Smooth muscle cell (in vitro differentiated cells): ENCODE data around the gene RIMKLB. TPM values are rescaled to one million over a fixed set of nuclear protein-coding genes. Genes with fewer than 3 reads are reported as not detected.
A peak's percentile ranks its signal among the peaks of the same experiment; 100 is the strongest.

Experiments used
- DNase-seq: peaks from one replicate; lab custom pipeline; 2025; ENCODE audit not compliant: unreplicated experiment; lab: John Stamatoyannopoulos, UW
- H2AFZ ChIP-seq: fragments of 200-600 bp; sonication (generic); 2 replicates; pipeline ENCODE4 v1.6.0; 2016; ENCODE audit warnings: antibody characterized with exemption, low read depth, mild to moderate bottlenecking
- H3F3A ChIP-seq: fragments of 200-600 bp; sonication (generic); 2 replicates; pipeline ENCODE4 v1.6.0; 2017; ENCODE audit warnings: antibody characterized with exemption, low read depth
- H3K27ac ChIP-seq: fragments of 200-600 bp; sonication (generic); 2 replicates; pipeline ENCODE4 v1.5.1; 2016; ENCODE audit warnings: low read depth, mild to moderate bottlenecking
- H3K27me3 ChIP-seq: fragments of 200-600 bp; sonication (generic); 2 replicates; pipeline ENCODE4 v1.6.1; 2016; ENCODE audit warnings: low read depth, mild to moderate bottlenecking
- H3K36me3 ChIP-seq: fragments of 200-600 bp; sonication (generic); 2 replicates; pipeline ENCODE4 v1.5.1; 2016; ENCODE audit warnings: low read depth
- H3K4me1 ChIP-seq: fragments of 200-600 bp; sonication (generic); 2 replicates; pipeline ENCODE4 v1.5.1; 2016; ENCODE audit warnings: low read depth
- H3K4me2 ChIP-seq: fragments of 200-600 bp; sonication (generic); 2 replicates; pipeline ENCODE4 v1.6.0; 2016; ENCODE audit warnings: mild to moderate bottlenecking
- H3K4me3 ChIP-seq: fragments of 200-600 bp; sonication (generic); 2 replicates; pipeline ENCODE4 v1.5.1; 2016; ENCODE audit warnings: mild to moderate bottlenecking
- H3K79me2 ChIP-seq: fragments of 200-600 bp; sonication (generic); 2 replicates; pipeline ENCODE4 v1.6.0; 2016; ENCODE audit warnings: low read depth, mild to moderate bottlenecking
- H3K9ac ChIP-seq: fragments of 200-600 bp; sonication (generic); 2 replicates; pipeline ENCODE4 v1.6.0; 2016; ENCODE audit warnings: low read depth
- H3K9me3 ChIP-seq: fragments of 200-600 bp; sonication (generic); replicated peaks from 2 replicates; pipeline ENCODE4 v1.5.1; 2016; ENCODE audit warnings: low read depth
- H4K20me1 ChIP-seq: fragments of 200-600 bp; sonication (generic); 2 replicates; pipeline ENCODE4 v1.6.0; 2016; ENCODE audit warnings: low read depth
- whole genome bisulfite sequencing: methylation state at CpG from one replicate; pipeline ENCODE4 v1.1.7; 2016; ENCODE audit warnings: low lambda C conversion rate; 5-methylcytosine and 5-hydroxymethylcytosine counted together
- polyA plus RNA-seq: library from polyadenylated mRNA; unstranded; fragments of >200 nt; fragmentation: Nextera tagmentation; extraction: Ambion mirVana; gene quantifications from 2 replicates; pipeline ENCODE4 v1.2.1, GENCODE V29; 2016
- total RNA-seq: library from RNA; depleted of rRNA; stranded (reverse); fragments of >200 nt; gene quantifications from 2 replicates; pipeline ENCODE4 v1.2.3, GENCODE V29; 2014
- TF ChIP-seq, protein P1 (sequence below): fragments of 200-600 bp; sonication (generic); IDR thresholded peaks from 2 replicates; pipeline ENCODE4 v1.5.1; 2017; ENCODE audit warnings: borderline replicate concordance, mild to moderate bottlenecking, antibody characterized with exemption; ENCODE audit not compliant: insufficient read depth, poor library complexity, severe bottlenecking

The RIMKLB gene
- total and polyA plus RNA-seq, 2 experiments from 2014 or later: 11.9 to 32.1 TPM

- H3F3A ChIP-seq: no peaks in the 10 kb centered on the region
- 96% methylated on average over 5 of the region's 5 CpGs for WGBS
- no peaks in the 10 kb centered on the region for H3K79me2 ChIP-seq
- H3K27me3 ChIP-seq: no peaks in the 10 kb centered on the region
- TF ChIP-seq, protein P1, sequence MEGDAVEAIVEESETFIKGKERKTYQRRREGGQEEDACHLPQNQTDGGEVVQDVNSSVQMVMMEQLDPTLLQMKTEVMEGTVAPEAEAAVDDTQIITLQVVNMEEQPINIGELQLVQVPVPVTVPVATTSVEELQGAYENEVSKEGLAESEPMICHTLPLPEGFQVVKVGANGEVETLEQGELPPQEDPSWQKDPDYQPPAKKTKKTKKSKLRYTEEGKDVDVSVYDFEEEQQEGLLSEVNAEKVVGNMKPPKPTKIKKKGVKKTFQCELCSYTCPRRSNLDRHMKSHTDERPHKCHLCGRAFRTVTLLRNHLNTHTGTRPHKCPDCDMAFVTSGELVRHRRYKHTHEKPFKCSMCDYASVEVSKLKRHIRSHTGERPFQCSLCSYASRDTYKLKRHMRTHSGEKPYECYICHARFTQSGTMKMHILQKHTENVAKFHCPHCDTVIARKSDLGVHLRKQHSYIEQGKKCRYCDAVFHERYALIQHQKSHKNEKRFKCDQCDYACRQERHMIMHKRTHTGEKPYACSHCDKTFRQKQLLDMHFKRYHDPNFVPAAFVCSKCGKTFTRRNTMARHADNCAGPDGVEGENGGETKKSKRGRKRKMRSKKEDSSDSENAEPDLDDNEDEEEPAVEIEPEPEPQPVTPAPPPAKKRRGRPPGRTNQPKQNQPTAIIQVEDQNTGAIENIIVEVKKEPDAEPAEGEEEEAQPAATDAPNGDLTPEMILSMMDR: no peak
- DNase-seq: no peak
- no peak overlapping the region for H3K4me2 ChIP-seq
- no peak overlapping the region for H2AFZ ChIP-seq
- H3K9me3 ChIP-seq: no peaks in the 10 kb centered on the region
- no peak overlapping the region for H3K4me3 ChIP-seq
- H4K20me1 ChIP-seq: no peaks in the 10 kb centered on the region
- H3K9ac ChIP-seq: no peak overlapping the region
- H3K27ac ChIP-seq: no peak overlapping the region
- no peaks in the 10 kb centered on the region for H3K36me3 ChIP-seq
- H3K4me1 ChIP-seq: peaks cover 6% of the 10 kb centered on the region
These were observed 25.4 kb upstream of the RIMKLB start for GRCh38 chr12:8672381-8672780.

GRCh38 chr12:8675591-8676036, 22.2 kb upstream of the RIMKLB start:
- Histone ChIP-seq H3K27ac (no peak overlapping the region), H2AFZ (no peak overlapping the region), H3K4me1 (peaks cover 7% of the 10 kb centered on the region), H3F3A (peaks cover 6% of the 10 kb centered on the region), H3K79me2 (no peaks in the 10 kb centered on the region), H3K9me3 (no peaks in the 10 kb centered on the region), H3K4me3 (no peak overlapping the region), H4K20me1 (no peaks in the 10 kb centered on the region), H3K27me3 (no peaks in the 10 kb centered on the region), H3K4me2 (no peak overlapping the region), H3K9ac (no peak overlapping the region), H3K36me3 (no peaks in the 10 kb centered on the region)
- 86% methylated on average over 3 of the region's 3 CpGs for WGBS
- TF ChIP-seq, protein P1: no peak
- no peak for DNase-seq

DNA sequence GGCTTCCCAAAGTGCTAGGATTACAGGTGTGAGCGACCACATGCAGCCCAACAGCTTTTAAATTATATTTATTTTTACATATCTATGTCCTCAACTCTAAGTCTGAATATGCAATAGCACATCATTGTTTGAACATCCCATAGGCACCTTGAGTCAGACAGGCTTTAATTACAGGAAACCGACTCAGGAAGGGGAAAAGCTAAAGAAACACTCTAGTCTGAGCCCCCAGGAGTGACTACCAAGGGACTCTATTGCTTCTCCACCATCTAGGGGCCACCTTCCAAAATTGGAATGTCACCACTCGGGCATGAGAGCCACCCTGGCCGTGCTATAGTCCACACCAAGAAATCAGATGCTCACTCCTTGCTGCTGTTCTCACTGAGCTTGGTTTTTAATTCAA, 21.1 kb upstream of the RIMKLB start:
- Histone ChIP-seq H3K27me3 (no peaks in the 10 kb centered on the region), H3K27ac (peak overlapping the region; percentile 30), H3F3A (peaks cover 10% of the 10 kb centered on the region), H4K20me1 (no peaks in the 10 kb centered on the region), H3K4me2 (no peak overlapping the region), H2AFZ (peak overlapping the region; percentile 14), H3K9ac (no peak overlapping the region), H3K79me2 (no peaks in the 10 kb centered on the region), H3K4me3 (no peak overlapping the region), H3K9me3 (no peaks in the 10 kb centered on the region), H3K4me1 (peaks cover 7% of the 10 kb centered on the region), H3K36me3 (no peaks in the 10 kb centered on the region)
- DNase-seq: no peak
- WGBS: 85% methylated on average over 4 of the region's 4 CpGs
- TF ChIP-seq, protein P1: no peak

DNA sequence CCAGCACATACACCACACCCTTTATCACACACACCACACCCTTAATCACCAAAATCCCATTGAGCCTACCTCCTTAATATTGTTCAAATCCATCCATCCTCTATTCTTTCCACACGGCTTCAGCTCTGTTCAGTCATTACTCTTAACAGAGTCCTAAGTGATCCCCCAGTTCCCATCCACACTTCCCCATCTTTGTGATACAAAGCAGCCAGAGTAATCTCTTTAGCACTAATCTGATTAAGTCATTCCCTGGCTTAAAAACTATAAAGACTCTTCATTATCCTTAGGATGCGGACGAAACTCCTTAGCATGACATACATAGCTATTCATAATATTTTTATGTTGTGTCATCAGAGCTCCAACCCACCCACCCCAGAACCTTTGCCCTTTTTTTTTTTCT, 20.4 kb upstream of the RIMKLB start:
- peaks cover 10% of the 10 kb centered on the region for H3F3A ChIP-seq
- peak overlapping the region; percentile 14 for H2AFZ ChIP-seq
- peaks cover 7% of the 10 kb centered on the region for H3K4me1 ChIP-seq
- TF ChIP-seq, protein P1: no peak
- no peaks in the 10 kb centered on the region for H3K27me3 ChIP-seq
- no peak for DNase-seq
- no peaks in the 10 kb centered on the region for H3K79me2 ChIP-seq
- H3K9ac ChIP-seq: no peak overlapping the region
- H3K36me3 ChIP-seq: no peaks in the 10 kb centered on the region
- 56% methylated on average over 3 of the region's 3 CpGs for WGBS
- H4K20me1 ChIP-seq: no peaks in the 10 kb centered on the region
- H3K4me3 ChIP-seq: no peak overlapping the region
- no peaks in the 10 kb centered on the region for H3K9me3 ChIP-seq
- H3K27ac ChIP-seq: peak overlapping the region; percentile 30
- no peak overlapping the region for H3K4me2 ChIP-seq
